OCI-LY7 (cell line): ENCODE data around the gene PIM2.

ENCODE experiments used
- CTCF ChIP-seq: fragments of 200-600 bp; sonication (generic); conservative IDR thresholded peaks from 2 replicates; pipeline ENCODE4 v1.5.1; 2014; ENCODE audit warnings: mild to moderate bottlenecking, antibody characterized with exemption, low read length, moderate library complexity, mixed read lengths
- EZH2phosphoT487 ChIP-seq: fragments of 200-600 bp; sonication (generic); IDR thresholded peaks from 2 replicates; pipeline ENCODE4 v1.6.1; 2018; ENCODE audit warnings: low read depth, borderline replicate concordance, mild to moderate bottlenecking, mixed run types, antibody characterized with exemption, low read length, moderate library complexity, mixed read lengths

GRCh38 chrX:48937054-48937907 is 18.5 kb upstream of the PIM2 start:
- TF ChIP-seq CTCF (peak; percentile 74), EZH2phosphoT487 (no peak)
